Liver (tissue), 3 donors: ENCODE measurements around the gene CMPK1.

Source experiments
- EGR1 ChIP-seq, 2 donors: IDR thresholded peaks; 2 replicates each; pipeline ENCODE4 v1.6.1; 2016 to 2018; ENCODE audit warnings: antibody characterized with exemption in 2 of 2, low read depth in 2 of 2
- FOXA1 ChIP-seq: IDR thresholded peaks from 2 replicates; pipeline ENCODE4 v1.6.1; 2016; ENCODE audit warnings: antibody characterized with exemption
- GABPA ChIP-seq, 2 donors: IDR thresholded peaks in 1 of 2; conservative IDR thresholded peaks in 1 of 2; 2 replicates each; pipeline ENCODE4 v1.6.1; 2016; ENCODE audit warnings: antibody characterized with exemption in 2 of 2, mild to moderate bottlenecking in 1 of 2, moderate library complexity in 1 of 2
- JUND ChIP-seq, 2 donors: IDR thresholded peaks; 2 replicates each; pipeline ENCODE4 v1.6.1; 2016; ENCODE audit warnings: antibody characterized with exemption in 2 of 2
- RAD21 ChIP-seq, 2 donors: IDR thresholded peaks; 2 replicates each; pipeline ENCODE4 v1.6.1; 2016; ENCODE audit warnings: antibody characterized with exemption in 2 of 2, mild to moderate bottlenecking in 2 of 2
- RXRA ChIP-seq, 2 donors: IDR thresholded peaks; 2 replicates each; pipeline ENCODE4 v1.6.1; 2017 to 2018; ENCODE audit warnings: antibody characterized with exemption in 2 of 2, mild to moderate bottlenecking in 1 of 2
- SP1 ChIP-seq: IDR thresholded peaks from 2 replicates; pipeline ENCODE4 v1.6.1; 2018; ENCODE audit warnings: antibody characterized with exemption, mild to moderate bottlenecking
- TAF1 ChIP-seq: conservative IDR thresholded peaks from 2 replicates; pipeline ENCODE4 v1.6.1; 2016; ENCODE audit warnings: antibody characterized with exemption, mild to moderate bottlenecking
- YY1 ChIP-seq: IDR thresholded peaks from 2 replicates; pipeline ENCODE4 v1.6.1; 2016; ENCODE audit warnings: antibody characterized with exemption, mild to moderate bottlenecking
- TF ChIP-seq, protein P1 (sequence below): fragments of 150-350 bp; IDR thresholded peaks from 2 replicates; pipeline ENCODE4 v1.5.1; 2017; ENCODE audit warnings: improper control_type of control experiment, low read depth, low read length; ENCODE audit not compliant: missing input control
- TF ChIP-seq, protein P2 (sequence below): IDR thresholded peaks from 2 replicates; pipeline ENCODE4 v1.6.1; 2016; ENCODE audit warnings: antibody characterized with exemption, mild to moderate bottlenecking
- TF ChIP-seq, protein P3 (sequence below): IDR thresholded peaks from 2 replicates; pipeline ENCODE4 v1.6.1; 2016; ENCODE audit warnings: antibody characterized with exemption
- donor health status: healthy.
- donor health status: healthy.

DNA sequence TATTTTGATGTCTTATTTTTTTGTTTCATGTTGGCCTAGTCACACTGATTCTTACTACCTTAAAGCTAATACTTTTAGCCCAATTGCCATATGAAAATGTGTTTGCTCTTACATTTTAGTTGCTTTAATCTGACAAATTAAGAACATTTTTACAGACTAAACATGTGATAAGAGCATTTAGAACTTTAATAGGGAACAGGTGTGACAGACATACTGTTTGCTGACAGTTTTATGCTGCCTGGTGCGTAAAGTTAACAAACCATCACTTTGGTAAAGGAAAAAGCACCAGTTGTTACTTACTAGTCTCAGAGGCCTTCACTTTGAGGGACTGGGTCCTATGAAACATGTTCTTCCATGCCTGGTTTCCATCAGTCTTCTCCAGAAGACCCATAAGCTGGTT is 14.7 kb downstream of the CMPK1 start:
- TF ChIP-seq SP1 (no peak), EGR1 (IDR thresholded peaks at IDR 0.05; ENCODE audit: low read depth in 2 of 2) (no peak), TAF1 (no peak), JUND (IDR thresholded peaks at IDR 0.05) (no peak), YY1 (no peak), RXRA (IDR thresholded peaks at IDR 0.05) (no peak), RAD21 (IDR thresholded peaks at IDR 0.05) (no peak), GABPA (IDR thresholded peaks at IDR 0.05 in 1 of 2, conservative IDR thresholded peaks at IDR 0.05 in 1 of 2) (no peak), FOXA1 (no peak)
- TF ChIP-seq, protein P1, sequence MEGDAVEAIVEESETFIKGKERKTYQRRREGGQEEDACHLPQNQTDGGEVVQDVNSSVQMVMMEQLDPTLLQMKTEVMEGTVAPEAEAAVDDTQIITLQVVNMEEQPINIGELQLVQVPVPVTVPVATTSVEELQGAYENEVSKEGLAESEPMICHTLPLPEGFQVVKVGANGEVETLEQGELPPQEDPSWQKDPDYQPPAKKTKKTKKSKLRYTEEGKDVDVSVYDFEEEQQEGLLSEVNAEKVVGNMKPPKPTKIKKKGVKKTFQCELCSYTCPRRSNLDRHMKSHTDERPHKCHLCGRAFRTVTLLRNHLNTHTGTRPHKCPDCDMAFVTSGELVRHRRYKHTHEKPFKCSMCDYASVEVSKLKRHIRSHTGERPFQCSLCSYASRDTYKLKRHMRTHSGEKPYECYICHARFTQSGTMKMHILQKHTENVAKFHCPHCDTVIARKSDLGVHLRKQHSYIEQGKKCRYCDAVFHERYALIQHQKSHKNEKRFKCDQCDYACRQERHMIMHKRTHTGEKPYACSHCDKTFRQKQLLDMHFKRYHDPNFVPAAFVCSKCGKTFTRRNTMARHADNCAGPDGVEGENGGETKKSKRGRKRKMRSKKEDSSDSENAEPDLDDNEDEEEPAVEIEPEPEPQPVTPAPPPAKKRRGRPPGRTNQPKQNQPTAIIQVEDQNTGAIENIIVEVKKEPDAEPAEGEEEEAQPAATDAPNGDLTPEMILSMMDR = no peak
- TF ChIP-seq, protein P2, sequence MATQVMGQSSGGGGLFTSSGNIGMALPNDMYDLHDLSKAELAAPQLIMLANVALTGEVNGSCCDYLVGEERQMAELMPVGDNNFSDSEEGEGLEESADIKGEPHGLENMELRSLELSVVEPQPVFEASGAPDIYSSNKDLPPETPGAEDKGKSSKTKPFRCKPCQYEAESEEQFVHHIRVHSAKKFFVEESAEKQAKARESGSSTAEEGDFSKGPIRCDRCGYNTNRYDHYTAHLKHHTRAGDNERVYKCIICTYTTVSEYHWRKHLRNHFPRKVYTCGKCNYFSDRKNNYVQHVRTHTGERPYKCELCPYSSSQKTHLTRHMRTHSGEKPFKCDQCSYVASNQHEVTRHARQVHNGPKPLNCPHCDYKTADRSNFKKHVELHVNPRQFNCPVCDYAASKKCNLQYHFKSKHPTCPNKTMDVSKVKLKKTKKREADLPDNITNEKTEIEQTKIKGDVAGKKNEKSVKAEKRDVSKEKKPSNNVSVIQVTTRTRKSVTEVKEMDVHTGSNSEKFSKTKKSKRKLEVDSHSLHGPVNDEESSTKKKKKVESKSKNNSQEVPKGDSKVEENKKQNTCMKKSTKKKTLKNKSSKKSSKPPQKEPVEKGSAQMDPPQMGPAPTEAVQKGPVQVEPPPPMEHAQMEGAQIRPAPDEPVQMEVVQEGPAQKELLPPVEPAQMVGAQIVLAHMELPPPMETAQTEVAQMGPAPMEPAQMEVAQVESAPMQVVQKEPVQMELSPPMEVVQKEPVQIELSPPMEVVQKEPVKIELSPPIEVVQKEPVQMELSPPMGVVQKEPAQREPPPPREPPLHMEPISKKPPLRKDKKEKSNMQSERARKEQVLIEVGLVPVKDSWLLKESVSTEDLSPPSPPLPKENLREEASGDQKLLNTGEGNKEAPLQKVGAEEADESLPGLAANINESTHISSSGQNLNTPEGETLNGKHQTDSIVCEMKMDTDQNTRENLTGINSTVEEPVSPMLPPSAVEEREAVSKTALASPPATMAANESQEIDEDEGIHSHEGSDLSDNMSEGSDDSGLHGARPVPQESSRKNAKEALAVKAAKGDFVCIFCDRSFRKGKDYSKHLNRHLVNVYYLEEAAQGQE = no peak
- TF ChIP-seq, protein P3, sequence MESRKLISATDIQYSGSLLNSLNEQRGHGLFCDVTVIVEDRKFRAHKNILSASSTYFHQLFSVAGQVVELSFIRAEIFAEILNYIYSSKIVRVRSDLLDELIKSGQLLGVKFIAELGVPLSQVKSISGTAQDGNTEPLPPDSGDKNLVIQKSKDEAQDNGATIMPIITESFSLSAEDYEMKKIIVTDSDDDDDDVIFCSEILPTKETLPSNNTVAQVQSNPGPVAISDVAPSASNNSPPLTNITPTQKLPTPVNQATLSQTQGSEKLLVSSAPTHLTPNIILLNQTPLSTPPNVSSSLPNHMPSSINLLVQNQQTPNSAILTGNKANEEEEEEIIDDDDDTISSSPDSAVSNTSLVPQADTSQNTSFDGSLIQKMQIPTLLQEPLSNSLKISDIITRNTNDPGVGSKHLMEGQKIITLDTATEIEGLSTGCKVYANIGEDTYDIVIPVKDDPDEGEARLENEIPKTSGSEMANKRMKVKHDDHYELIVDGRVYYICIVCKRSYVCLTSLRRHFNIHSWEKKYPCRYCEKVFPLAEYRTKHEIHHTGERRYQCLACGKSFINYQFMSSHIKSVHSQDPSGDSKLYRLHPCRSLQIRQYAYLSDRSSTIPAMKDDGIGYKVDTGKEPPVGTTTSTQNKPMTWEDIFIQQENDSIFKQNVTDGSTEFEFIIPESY = no peak
